Heart right ventricle (tissue), 16 donors: ENCODE measurements around the gene TNN. TPM values are rescaled to one million over a fixed set of nuclear protein-coding genes. Genes with fewer than 3 reads are reported as not detected.

Experiments
- ATAC-seq, 8 donors: fragments of 200-7000 bp; cut with Tn5 transposase; one replicate each; pipeline ENCODE4 v1.9.1; 2020; ENCODE audit warnings: mild to moderate bottlenecking in 8 of 8, moderate library complexity in 8 of 8, moderate number of reproducible peaks in 1 of 8
- DNase-seq, 2 donors: peaks; one replicate each; pipeline ENCODE4 v3.0.0-alpha.2; 2020
- H3K27ac ChIP-seq, 10 donors: fragments of 200-600 bp; sonication (generic) in 2 of 10; one replicate each; pipeline versions ENCODE4 v1.5.0 to v1.8.0; 2020 to 2022; ENCODE audit warnings: mild to moderate bottlenecking in 3 of 10
- H3K27me3 ChIP-seq, 7 donors: fragments of 200-600 bp; one replicate each; pipeline ENCODE4 v1.8.0; 2021 to 2022; ENCODE audit warnings: mild to moderate bottlenecking in 2 of 7
- H3K36me3 ChIP-seq, 9 donors: fragments of 200-600 bp; sonication (generic) in 1 of 9; one replicate each; pipeline versions ENCODE4 v1.5.0 to v1.8.0; 2020 to 2022; ENCODE audit warnings: mild to moderate bottlenecking in 2 of 9
- H3K4me1 ChIP-seq, 9 donors: fragments of 200-600 bp; sonication (generic) in 1 of 9; one replicate each; pipeline versions ENCODE4 v1.5.0 to v1.8.0; 2020 to 2022; ENCODE audit warnings: mild to moderate bottlenecking in 4 of 9
- H3K4me3 ChIP-seq, 10 donors: fragments of 200-600 bp; sonication (generic) in 2 of 10; one replicate each; pipeline versions ENCODE4 v1.5.0 to v1.8.0; 2020 to 2022; ENCODE audit warnings: mild to moderate bottlenecking in 7 of 10, moderate library complexity in 2 of 10
- H3K9me3 ChIP-seq, 11 donors: fragments of 200-600 bp in 10 of 11; sonication (generic) in 2 of 11; one replicate each; pipeline versions ENCODE4 v1.5.0 to v1.8.0; 2013 to 2022; ENCODE audit warnings: mild to moderate bottlenecking in 2 of 11, control low read depth in 1 of 11, moderate library complexity in 1 of 11
- CTCF ChIP-seq, 9 donors: fragments of 200-600 bp; sonication (generic) in 2 of 9; IDR thresholded peaks; one replicate each; pipeline versions ENCODE4 v1.5.0 to v1.8.0; 2021 to 2022; ENCODE audit warnings: antibody characterized with exemption in 9 of 9, mild to moderate bottlenecking in 5 of 9, moderate library complexity in 1 of 9
- whole genome bisulfite sequencing, 2 donors: extraction: QIAGEN DNeasy Blood & Tissue Kit; methylation state at CpG; one replicate each; pipeline ENCODE4 v1.1.7; 2013; ENCODE audit warnings: inconsistent platforms in 1 of 2; 5-methylcytosine and 5-hydroxymethylcytosine counted together
- intact Hi-C, 10 donors: fragments of 100-400 bp; cut with DNase I; formaldehyde crosslinking; loops; one replicate each; pipeline versions ENCODE4 v1.11.1 to v1.14.2; 2022
- polyA plus RNA-seq, 2 donors: library from polyadenylated mRNA; stranded (reverse); fragments of 200-250 nt; gene quantifications; one replicate each; pipeline ENCODE4 v1.2.3, GENCODE V29; 2013
- total RNA-seq, 10 donors: library from RNA; stranded (reverse); fragmentation: NEBNext Ultra II Directional in 3 of 10; extraction: Animal tissue kit (Norgen Biotek cat#: 25700) in 3 of 10; gene quantifications; one replicate each; pipeline versions ENCODE4 v1.2.1 to v1.2.4, GENCODE V29; 2021 to 2023
- donor health status: Arrhythmogenic right ventricular cardiomyopathy.
- donor health status: ischemic (EF 13 %, LVEDD 7.1; RV severe dilation, severe dysfunction).
- donor health status: healthy with polysubstance abuse.
- donor health status: DM: no; HTN: yes; CAD: no.
- donor health status: DM: no; HTN: no; CAD: no.
- donor health status: ischemic (EF 25% LVEDD 6.9; RV normal size, moderate dysfunction).
- donor health status: ischemic (EF 25% LVEDD 5.7; RV mildly dilated, moderate dysfunction).
- donor health status: healthy.
- donor health status: DM: yes; HTN: yes; CAD: no.
- donor health status: Ischemic cardiomyopathy.
- donor health status: ischemic (EF 35%, LVEDD 5.7; RV mildly dilated, moderate dysfunction).
- donor health status: nonischemic (EF 11% LVEDD 7.7; RV severe dilation, severe dysfunction).
- donor health status: DM: yes; HTN: yes; CAD: no.
- donor health status: PGD.
- donor health status: ischemic (EF 29% LVEDD 5.4; RV normal size, mild dysfunction).
- donor health status: nonischemic (EF 23%, LVEDD 6.1; RV moderate dilation, normal function).

Gene TNN
- total and polyA plus RNA-seq, 12 donors, result 0.03 to 1.1 (median 0.11) TPM; not detected in 1

GRCh38 chr1:175157200-175157599 is 89.6 kb downstream of the TNN start:
- Histone ChIP-seq H3K36me3 (peaks cover 0 to 46% (median 14%) of the 10 kb centered on the region in 9 donors), H3K27me3 (peaks cover 0 to 18% (median 0%) of the 10 kb centered on the region in 7 donors), H3K4me3 (no peak overlapping the region), H3K9me3 (no peaks in the 10 kb centered on the region), H3K4me1 (peaks cover 0 to 20% (median 8%) of the 10 kb centered on the region in 9 donors), H3K27ac (no peak overlapping the region)
- no peak for TF ChIP-seq CTCF (IDR thresholded peaks at IDR 0.05)
- WGBS, 2 donors, result 90 to 98% methylated on average over 2 of the region's 2 CpGs
- no peak for ATAC-seq
- intact Hi-C loops, result loop anchor here in 6 of 10 donors (2.0 to 10.0 kb wide), 8 partner anchors 34 to 1688 kb away; partner anchors contain the start of gene KIAA0040 (in 1 of the 6)
- no peak for DNase-seq

- Histone ChIP-seq H3K9me3 (no peaks in the 10 kb centered on the region), H3K4me1 (peaks cover 0 to 21% (median 7%) of the 10 kb centered on the region in 9 donors), H3K4me3 (no peak overlapping the region), H3K27me3 (peaks cover 0 to 10% (median 0%) of the 10 kb centered on the region in 7 donors), H3K36me3 (peaks cover 0 to 55% (median 14%) of the 10 kb centered on the region in 9 donors), H3K27ac (no peak overlapping the region)
- ATAC-seq, result no peak
- intact Hi-C loops, result loop anchor here in 5 of 10 donors (5.0 to 10.0 kb wide), 6 partner anchors 34 to 1687 kb away; partner anchors contain the start of gene KIAA0040 (in 1 of the 5)
- TF ChIP-seq CTCF (IDR thresholded peaks at IDR 0.05), result no peak
- DNase-seq, result no peak
- WGBS, 2 donors, result 73 to 81% methylated on average over 6 of the region's 6 CpGs
These were observed 90.5 kb downstream of the TNN start for GRCh38 chr1:175158170-175158591.

GRCh38 chr1:175162955-175163354 is 95.3 kb downstream of the TNN start:
- Histone ChIP-seq H3K9me3 (no peaks in the 10 kb centered on the region), H3K4me3 (no peak overlapping the region), H3K27ac (no peak overlapping the region), H3K36me3 (peaks cover 0 to 100% (median 42%) of the 10 kb centered on the region in 9 donors), H3K27me3 (no peaks in the 10 kb centered on the region), H3K4me1 (peaks cover 0 to 12% (median 0%) of the 10 kb centered on the region in 9 donors)
- DNase-seq (no peak), ATAC-seq (no peak)
- intact Hi-C loops, result no loop called here
- WGBS, 2 donors, result 49 to 66% methylated on average over 4 of the region's 4 CpGs
- no peak for TF ChIP-seq CTCF (IDR thresholded peaks at IDR 0.05)

GRCh38 chr1:175163702-175164101 is 96.1 kb downstream of the TNN start:
- no peak for DNase-seq
- TF ChIP-seq CTCF (IDR thresholded peaks at IDR 0.05), result no peak
- no peaks in the 10 kb centered on the region for H3K27me3 ChIP-seq
- no peaks in the 10 kb centered on the region for H3K9me3 ChIP-seq
- peaks cover 0 to 12% (median 0%) of the 10 kb centered on the region in 9 donors for H3K4me1 ChIP-seq
- intact Hi-C loops, result no loop called here
- no peak for ATAC-seq
- 66 to 86% methylated on average over 4 of the region's 4 CpGs for WGBS, 2 donors
- H3K36me3 ChIP-seq, result peaks cover 0 to 100% (median 42%) of the 10 kb centered on the region in 9 donors
- no peak overlapping the region for H3K27ac ChIP-seq
- no peak overlapping the region for H3K4me3 ChIP-seq
